Vagina (tissue), 2 donors: Measurements from ENCODE around the gene BLACAT1. TPM values are rescaled to one million over a fixed set of nuclear protein-coding genes. Genes with fewer than 3 reads are reported as not detected.

Experiments used
- DNase-seq, 2 donors: peaks; one replicate each; pipeline ENCODE4 v3.0.0-alpha.2; 2017; ENCODE audit errors: extremely low spot score in 2 of 2
- H3K27ac ChIP-seq: fragments of 200-600 bp; sonication (generic); one replicate; pipeline ENCODE4 v1.5.1; 2019
- H3K27me3 ChIP-seq: fragments of 200-600 bp; sonication (generic); one replicate; pipeline ENCODE4 v1.5.1; 2019
- H3K36me3 ChIP-seq, 2 donors: fragments of 200-600 bp; sonication (generic); one replicate each; pipeline ENCODE4 v1.5.1; 2017 to 2019
- H3K4me1 ChIP-seq: fragments of 200-600 bp; sonication (generic); one replicate; pipeline ENCODE4 v1.5.1; 2019
- H3K4me3 ChIP-seq, 2 donors: fragments of 200-600 bp; sonication (generic); 1 replicate in 1 of 2; 2 replicates in 1 of 2; pipeline ENCODE4 v1.5.1; 2016 to 2019
- H3K9me3 ChIP-seq: fragments of 200-600 bp; sonication (generic); one replicate; pipeline ENCODE4 v1.5.1; 2019
- POLR2A ChIP-seq, 2 donors: fragments of 450-650 bp; IDR thresholded peaks; one replicate each; pipeline ENCODE4 v1.6.1; 2017; ENCODE audit warnings: antibody characterized with exemption in 2 of 2, mild to moderate bottlenecking in 2 of 2, moderate library complexity in 2 of 2
- POLR2AphosphoS5 ChIP-seq, 2 donors: sonication (generic); formaldehyde crosslinking; IDR thresholded peaks; one replicate each; pipeline ENCODE4 v1.9.0; 2017; ENCODE audit warnings: antibody characterized with exemption in 2 of 2, mild to moderate bottlenecking in 2 of 2, low read depth in 1 of 2; ENCODE audit not compliant: insufficient read depth in 1 of 2
- intact Hi-C: fragments of 100-400 bp; cut with DNase I; formaldehyde crosslinking; loops from one replicate; pipeline ENCODE4 v1.15.1; 2023
- total RNA-seq: library from RNA; depleted of rRNA; stranded (reverse); fragments of >200 nt; gene quantifications from one replicate; pipeline ENCODE4 v1.2.3, GENCODE V29; 2016
- TF ChIP-seq, protein P1 (sequence below), 3 experiments: fragments of 450-650 bp in 2 of 3; fragments of 200-600 bp in 1 of 3; sonication (generic) in 1 of 3; IDR thresholded peaks; one replicate each; pipeline ENCODE4 v1.5.1; 2017 to 2019; ENCODE audit warnings: antibody characterized with exemption in 3 of 3, mild to moderate bottlenecking in 2 of 3, moderate library complexity in 2 of 3

BLACAT1 gene
- total RNA-seq, 1 donor from 2014 or later = 0.98 TPM

DNA sequence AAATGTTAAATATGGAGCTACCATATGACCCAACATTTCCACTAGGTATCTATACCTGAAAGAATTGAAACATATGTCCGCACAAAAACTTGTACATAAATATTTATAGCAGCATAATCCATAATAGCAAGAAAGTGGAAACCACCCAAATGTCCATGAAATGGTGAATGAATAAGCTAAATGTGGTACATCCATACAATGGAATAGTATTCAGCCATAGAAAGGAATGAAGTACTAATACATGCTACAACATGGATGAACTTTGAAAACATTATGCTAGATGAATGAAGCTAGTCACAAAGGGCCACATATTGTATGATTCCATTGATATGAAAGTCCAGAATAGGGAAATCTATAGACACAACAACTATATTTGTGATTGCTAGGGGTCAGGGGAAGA, 20.0 kb upstream of the BLACAT1 start:
- DNase-seq = no peak
- Histone ChIP-seq H3K36me3 (no peaks in the 10 kb centered on the region), H3K4me1 (no peaks in the 10 kb centered on the region), H3K27me3 (no peaks in the 10 kb centered on the region), H3K4me3 (no peak overlapping the region), H3K9me3 (no peaks in the 10 kb centered on the region), H3K27ac (no peak overlapping the region)
- intact Hi-C loops = no loop called here
- TF ChIP-seq POLR2AphosphoS5 (IDR thresholded peaks at IDR 0.05; ENCODE audit: insufficient read depth in 1 of 2, low read depth in 1 of 2) (no peak), POLR2A (IDR thresholded peaks at IDR 0.05) (no peak)
- TF ChIP-seq, protein P1, sequence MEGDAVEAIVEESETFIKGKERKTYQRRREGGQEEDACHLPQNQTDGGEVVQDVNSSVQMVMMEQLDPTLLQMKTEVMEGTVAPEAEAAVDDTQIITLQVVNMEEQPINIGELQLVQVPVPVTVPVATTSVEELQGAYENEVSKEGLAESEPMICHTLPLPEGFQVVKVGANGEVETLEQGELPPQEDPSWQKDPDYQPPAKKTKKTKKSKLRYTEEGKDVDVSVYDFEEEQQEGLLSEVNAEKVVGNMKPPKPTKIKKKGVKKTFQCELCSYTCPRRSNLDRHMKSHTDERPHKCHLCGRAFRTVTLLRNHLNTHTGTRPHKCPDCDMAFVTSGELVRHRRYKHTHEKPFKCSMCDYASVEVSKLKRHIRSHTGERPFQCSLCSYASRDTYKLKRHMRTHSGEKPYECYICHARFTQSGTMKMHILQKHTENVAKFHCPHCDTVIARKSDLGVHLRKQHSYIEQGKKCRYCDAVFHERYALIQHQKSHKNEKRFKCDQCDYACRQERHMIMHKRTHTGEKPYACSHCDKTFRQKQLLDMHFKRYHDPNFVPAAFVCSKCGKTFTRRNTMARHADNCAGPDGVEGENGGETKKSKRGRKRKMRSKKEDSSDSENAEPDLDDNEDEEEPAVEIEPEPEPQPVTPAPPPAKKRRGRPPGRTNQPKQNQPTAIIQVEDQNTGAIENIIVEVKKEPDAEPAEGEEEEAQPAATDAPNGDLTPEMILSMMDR (IDR thresholded peaks at IDR 0.05) = no peak

DNA sequence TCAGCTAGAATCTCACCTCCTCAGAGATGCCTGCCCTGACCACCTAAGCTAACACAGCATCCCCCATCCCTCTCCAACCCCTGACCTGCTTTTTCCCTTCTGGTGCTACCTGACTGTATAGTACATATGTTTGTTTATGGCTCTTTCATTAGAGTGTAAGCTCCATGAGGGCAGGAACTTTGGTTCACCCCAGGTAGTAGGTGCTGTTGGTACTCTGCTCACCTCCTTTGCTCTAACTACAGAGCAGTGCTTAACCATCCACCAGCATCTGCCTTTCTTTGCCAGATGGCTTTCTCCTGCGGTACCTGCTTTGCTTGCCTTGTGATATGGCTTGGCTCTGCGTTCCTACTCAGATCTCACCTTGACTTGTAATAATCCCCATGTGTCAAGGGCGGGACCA, 18.7 kb upstream of the BLACAT1 start:
- Histone ChIP-seq H3K27ac (no peak overlapping the region), H3K9me3 (no peaks in the 10 kb centered on the region), H3K4me1 (no peaks in the 10 kb centered on the region), H3K36me3 (no peaks in the 10 kb centered on the region), H3K27me3 (no peaks in the 10 kb centered on the region), H3K4me3 (no peak overlapping the region)
- TF ChIP-seq POLR2A (IDR thresholded peaks at IDR 0.05) (no peak), POLR2AphosphoS5 (IDR thresholded peaks at IDR 0.05; ENCODE audit: insufficient read depth in 1 of 2, low read depth in 1 of 2) (no peak)
- TF ChIP-seq, protein P1 (IDR thresholded peaks at IDR 0.05) = no peak
- DNase-seq = no peak
- intact Hi-C loops = no loop called here

DNA sequence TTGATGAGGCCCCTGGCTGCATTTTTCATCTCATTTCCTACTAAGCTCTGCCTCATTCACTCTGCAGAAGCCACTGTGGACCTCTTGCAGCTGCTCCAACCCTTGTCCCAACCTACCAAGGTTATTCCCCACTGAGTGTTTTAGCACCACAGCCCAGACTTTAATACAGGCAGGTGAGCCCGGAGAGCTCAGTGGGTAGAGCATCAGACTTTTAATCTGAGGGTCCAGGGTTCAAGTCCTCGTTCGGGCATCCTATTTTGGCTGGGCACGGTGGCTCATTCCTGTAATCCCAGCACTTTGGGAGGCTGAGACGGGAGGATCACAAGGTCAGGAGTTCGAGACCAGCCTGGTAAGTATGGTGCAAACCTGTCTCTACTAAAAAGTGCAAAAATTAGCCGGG, 18.1 kb upstream of the BLACAT1 start:
- H3K27me3 ChIP-seq = no peaks in the 10 kb centered on the region
- H3K27ac ChIP-seq = no peak overlapping the region
- intact Hi-C loops = no loop called here
- DNase-seq = no peak
- no peaks in the 10 kb centered on the region for H3K36me3 ChIP-seq
- no peak for TF ChIP-seq POLR2AphosphoS5 (IDR thresholded peaks at IDR 0.05; ENCODE audit: insufficient read depth in 1 of 2, low read depth in 1 of 2)
- TF ChIP-seq POLR2A (IDR thresholded peaks at IDR 0.05) = no peak
- TF ChIP-seq, protein P1 (IDR thresholded peaks at IDR 0.05) = no peak
- H3K4me1 ChIP-seq = no peaks in the 10 kb centered on the region
- no peak overlapping the region for H3K4me3 ChIP-seq
- H3K9me3 ChIP-seq = no peaks in the 10 kb centered on the region

DNA sequence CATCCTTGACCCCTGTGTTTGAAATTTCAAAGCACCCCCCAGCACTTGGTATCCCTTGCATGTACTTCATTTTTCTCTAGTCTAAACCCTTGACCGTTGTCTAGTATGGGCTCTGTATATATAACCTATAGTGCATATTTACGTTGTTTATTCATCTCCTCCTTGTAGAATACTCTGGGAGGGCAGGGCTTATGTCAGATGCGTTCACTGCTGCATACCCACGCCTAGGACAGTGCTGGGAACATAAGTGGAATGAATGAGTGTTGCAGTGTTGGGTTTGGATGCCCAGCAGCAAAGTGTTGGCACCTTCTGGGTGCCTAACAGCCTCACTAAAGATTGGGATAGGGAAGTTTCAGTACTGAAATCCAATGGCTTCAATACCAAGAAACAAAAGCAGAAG, 17.6 kb upstream of the BLACAT1 start:
- TF ChIP-seq POLR2A (IDR thresholded peaks at IDR 0.05) (no peak), POLR2AphosphoS5 (IDR thresholded peaks at IDR 0.05; ENCODE audit: insufficient read depth in 1 of 2, low read depth in 1 of 2) (no peak)
- TF ChIP-seq, protein P1 (IDR thresholded peaks at IDR 0.05) = no peak
- Histone ChIP-seq H3K4me1 (no peaks in the 10 kb centered on the region), H3K36me3 (no peaks in the 10 kb centered on the region), H3K9me3 (no peaks in the 10 kb centered on the region), H3K27ac (no peak overlapping the region), H3K4me3 (no peak overlapping the region), H3K27me3 (no peaks in the 10 kb centered on the region)
- intact Hi-C loops = no loop called here
- no peak for DNase-seq

DNA sequence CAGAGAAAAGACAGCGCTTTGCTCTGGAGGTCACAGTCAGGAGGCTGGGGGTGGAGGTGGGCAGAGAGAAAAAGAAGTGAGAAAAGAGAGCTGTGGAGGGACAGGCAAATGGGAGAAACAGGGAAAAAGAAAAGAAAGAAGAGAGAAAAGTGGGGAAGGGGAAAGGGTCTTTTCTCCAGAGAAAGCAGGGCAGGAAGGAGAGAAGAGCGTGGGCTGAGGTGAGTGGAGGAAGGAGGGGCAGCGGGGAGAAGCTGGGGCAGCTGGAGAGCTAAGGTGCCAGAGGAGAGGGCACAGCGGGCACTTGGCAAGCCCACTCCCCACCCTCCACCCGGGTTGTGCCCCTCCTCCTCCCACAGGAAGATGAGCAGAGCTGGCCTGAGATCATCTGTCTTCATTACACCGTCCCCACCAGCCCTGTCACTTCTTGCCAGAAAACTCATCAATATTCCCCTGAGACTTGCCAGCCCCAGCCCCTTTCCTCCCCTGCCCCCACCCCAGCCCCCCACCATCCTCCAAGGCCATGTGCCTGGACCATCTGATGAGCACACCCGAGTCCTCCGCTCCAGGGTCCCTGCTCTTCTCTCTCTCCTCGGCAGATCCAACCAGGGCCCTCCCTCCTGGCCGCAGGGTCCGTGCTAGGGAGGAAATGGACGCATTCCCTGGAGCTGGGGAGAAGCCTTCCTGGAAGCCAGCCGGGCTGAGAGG, 17.0 kb upstream of the BLACAT1 start:
- no peak for DNase-seq
- Histone ChIP-seq H3K27ac (no peak overlapping the region), H3K9me3 (no peaks in the 10 kb centered on the region), H3K27me3 (no peaks in the 10 kb centered on the region), H3K4me1 (no peaks in the 10 kb centered on the region), H3K4me3 (no peak overlapping the region), H3K36me3 (no peaks in the 10 kb centered on the region)
- TF ChIP-seq POLR2AphosphoS5 (IDR thresholded peaks at IDR 0.05; ENCODE audit: insufficient read depth in 1 of 2, low read depth in 1 of 2) (no peak), POLR2A (IDR thresholded peaks at IDR 0.05) (no peak)
- TF ChIP-seq, protein P1 (IDR thresholded peaks at IDR 0.05) = no peak
- intact Hi-C loops = no loop called here
